HG03064 (cell line): ENCODE results near the gene NET1.
"Not testable (repeated sequence)": the region's sequence is repeated elsewhere in the genome, so short reads cannot be mapped to it uniquely, and the experiment has no call there.

Experiments used
- ATAC-seq: cut with Tn5 transposase; IDR thresholded peaks from one replicate; pipeline ENCODE4 v1.9.1; 2021; ENCODE audit warnings: low read depth; ENCODE audit not compliant: unreplicated experiment

Gene NET1

GRCh38 chr10:5412277-5412941 lies at the start of gene NET1:
Gene NET1 (plus strand): TSS chr10:5412557. CDS start chr10:5412693, 136 bp downstream.
- ATAC-seq = peak; percentile 93

GRCh38 chr10:5362873-5363272 lies 49.5 kb upstream of the NET1 start:
- ATAC-seq = no peak

DNA sequence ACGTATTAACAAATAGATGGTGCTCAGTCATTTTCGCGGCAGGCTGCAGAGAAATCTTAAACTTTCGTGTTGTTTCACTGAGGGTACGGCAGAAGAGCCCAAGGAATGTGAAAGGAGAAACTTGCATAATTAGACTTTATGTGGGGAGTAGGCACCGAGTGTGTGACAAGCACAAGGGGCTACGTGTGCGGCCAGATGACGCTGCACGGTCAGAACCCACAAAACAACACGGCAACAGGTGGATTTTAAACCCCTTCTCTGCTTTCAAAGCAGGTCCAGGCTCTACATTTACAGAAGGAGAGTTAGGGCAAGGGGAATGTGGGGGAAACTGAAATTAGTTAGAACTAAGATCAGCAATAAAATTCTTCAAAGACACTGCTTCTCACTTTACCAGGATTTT lies 48.0 kb upstream of the NET1 start:
- no peak for ATAC-seq

GRCh38 chr10:5364890-5365338 lies 47.4 kb upstream of the NET1 start, which contains the start of gene UCN3:
Gene UCN3 (plus strand): TSS chr10:5364966. CDS start chr10:5373721, 8,755 bp downstream.
- no peak for ATAC-seq

DNA sequence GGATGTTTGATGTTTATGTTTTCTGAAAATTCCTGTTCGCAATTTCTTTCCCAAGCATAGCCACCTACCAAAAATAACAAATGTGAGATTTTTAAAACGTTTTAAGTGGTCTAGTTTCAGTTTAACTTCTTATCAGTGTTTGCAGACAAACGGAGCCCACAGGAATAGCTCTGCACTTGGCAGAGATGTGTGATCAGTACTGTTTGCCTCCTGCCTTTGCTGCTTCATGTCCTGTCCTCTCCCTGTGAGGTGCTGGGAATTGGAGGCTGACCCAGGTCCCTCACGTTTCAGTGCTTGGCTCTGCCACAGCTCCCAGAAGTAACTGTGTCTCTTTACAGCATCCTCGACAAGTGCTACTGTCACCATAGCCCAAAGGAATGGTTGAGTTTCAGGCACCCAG lies 46.4 kb upstream of the NET1 start:
- ATAC-seq = no peak

- no peak for ATAC-seq
Measured at GRCh38 chr10:5369362-5370158, 42.8 kb upstream of the NET1 start.

- ATAC-seq = no peak
Measured at GRCh38 chr10:5370493-5371352, 41.6 kb upstream of the NET1 start.

GRCh38 chr10:5373307-5373706 lies 39.0 kb upstream of the NET1 start:
- ATAC-seq = no peak

- no peak for ATAC-seq
Measured at GRCh38 chr10:5373891-5374611, 38.3 kb upstream of the NET1 start.

DNA sequence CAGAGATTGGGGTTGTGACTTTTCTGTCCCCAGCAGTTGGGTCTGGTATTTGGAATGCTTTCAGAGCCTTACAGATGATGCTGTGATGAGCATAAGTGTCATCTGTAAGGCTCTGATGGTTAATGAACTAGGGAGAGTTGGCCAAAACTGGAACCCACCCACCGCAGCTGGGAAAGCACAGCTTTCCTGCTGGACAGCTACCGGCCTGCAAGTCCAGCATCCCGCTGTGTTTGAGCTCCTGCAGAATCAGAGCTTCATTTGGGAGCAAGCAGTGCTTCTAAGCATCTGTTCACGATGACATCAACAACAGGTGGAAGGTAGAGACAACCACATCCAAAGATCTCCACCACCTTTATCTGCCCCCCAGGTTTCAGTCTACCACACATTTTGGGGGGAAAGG lies 35.9 kb upstream of the NET1 start:
- ATAC-seq = no peak

DNA sequence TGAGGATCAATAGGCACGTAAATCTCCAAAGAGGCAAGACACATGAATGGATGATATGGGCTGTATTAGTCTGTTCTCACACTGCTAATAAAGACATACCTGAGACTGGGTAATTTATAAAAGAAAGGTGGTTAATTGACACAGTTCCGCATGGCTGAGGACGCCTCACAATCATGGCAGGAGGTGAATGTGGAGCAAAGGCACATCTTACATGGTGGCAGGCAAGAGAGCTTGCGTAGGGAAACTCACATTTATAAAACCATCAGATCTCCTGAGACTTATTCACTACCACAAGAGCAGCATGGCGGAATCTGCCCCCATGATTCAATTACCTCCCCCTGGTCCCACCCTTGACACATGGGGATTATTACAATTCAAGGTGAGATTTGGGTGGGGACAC lies 33.2 kb upstream of the NET1 start:
- ATAC-seq = not testable (repeated sequence)

DNA sequence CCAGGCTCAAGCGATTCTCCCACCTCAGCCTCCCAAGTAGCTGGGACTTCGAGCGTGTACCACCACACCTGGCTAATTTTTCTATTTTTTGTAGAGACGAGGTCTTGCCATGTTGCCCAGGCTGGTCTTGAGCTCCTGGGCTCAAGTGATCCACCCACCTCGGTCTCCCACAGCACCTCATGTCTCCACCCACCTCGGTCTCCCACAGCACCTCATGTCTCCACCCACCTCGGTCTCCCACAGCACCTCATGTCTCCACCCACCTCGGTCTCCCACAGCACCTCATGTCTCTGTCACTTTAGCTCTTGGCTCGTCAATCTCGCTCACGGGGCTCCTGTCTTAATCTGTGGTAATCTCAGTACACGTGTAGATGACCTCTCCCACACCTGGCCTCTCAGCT lies 32.0 kb upstream of the NET1 start:
- ATAC-seq = not testable (repeated sequence)

DNA sequence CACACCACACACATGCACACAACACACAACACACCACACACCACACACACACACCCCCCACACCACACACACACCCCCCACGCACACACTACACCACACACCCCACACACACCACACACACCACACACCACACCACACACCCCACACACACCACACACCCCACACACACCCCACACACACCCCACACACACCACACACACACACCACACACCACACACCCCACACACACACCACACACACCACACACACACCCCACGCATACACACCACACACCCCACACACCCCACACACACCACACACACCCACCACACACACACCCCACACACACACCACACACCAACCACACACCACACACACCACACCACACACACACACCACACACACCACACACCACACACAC lies 31.2 kb upstream of the NET1 start:
- ATAC-seq = no peak

DNA sequence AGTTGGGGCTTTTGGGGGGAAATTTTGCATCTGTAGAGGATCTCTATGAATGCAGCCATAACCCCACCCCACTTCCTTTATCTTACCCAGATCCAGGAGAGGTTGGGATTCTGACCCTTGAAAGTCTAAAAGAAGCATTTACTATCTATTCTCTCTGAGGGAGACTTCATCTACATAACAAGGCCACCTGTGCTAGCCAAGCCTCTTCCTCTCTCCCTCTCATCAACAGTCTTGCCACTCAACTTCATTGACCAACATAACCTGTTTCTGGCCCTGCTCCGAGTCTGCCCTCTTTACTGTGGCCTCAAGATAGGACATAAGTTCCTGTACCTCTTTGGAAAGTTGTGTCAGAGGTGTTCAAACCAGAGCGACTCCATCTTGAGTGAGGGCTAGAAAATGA lies 27.1 kb upstream of the NET1 start:
- no peak for ATAC-seq

DNA sequence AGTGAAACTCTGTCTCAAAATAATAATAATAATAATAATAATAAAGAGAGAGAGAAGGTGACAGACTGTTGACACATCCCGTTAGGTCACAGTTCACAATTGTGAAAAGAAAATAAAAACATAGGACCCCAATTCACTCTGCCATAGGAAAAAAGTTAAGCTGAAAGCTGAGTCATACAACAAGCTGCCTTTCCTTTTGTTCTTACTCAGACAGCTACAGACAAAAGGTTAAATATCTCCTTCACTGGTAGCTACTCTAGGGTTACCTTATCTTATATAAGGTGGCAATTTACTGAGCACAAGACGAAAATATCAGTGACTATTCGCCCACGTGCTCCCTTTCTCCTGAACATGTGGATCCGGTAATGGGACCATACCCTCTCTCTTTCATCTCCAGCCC lies 25.2 kb upstream of the NET1 start:
- ATAC-seq = no peak

DNA sequence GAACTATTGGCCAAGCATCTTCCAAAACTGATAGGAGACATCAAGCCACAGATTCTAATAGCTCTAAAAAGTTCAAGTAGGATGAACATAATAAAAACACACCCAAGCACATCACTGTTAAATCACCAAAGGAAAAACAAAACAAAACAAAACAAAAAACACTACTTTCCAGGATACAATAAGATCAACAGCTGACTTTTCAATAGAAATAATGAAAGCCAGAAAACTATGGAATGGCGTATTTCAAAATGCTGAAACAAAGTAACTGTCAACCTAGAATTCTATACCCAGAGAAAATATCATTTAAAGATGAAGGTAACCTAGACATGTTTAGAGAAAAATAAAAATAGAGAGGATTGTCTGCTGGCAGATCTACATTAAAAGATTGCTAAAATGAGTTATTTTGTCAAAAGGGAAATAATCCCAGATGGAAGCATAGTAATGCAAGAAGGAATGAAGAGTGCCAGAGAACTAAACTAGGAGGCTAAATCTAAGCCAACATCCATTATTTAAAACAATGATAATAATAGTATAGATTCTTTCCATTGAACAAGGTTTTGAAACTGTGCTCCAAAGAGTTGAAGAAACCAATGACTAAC lies 21.7 kb upstream of the NET1 start:
- no peak for ATAC-seq

DNA sequence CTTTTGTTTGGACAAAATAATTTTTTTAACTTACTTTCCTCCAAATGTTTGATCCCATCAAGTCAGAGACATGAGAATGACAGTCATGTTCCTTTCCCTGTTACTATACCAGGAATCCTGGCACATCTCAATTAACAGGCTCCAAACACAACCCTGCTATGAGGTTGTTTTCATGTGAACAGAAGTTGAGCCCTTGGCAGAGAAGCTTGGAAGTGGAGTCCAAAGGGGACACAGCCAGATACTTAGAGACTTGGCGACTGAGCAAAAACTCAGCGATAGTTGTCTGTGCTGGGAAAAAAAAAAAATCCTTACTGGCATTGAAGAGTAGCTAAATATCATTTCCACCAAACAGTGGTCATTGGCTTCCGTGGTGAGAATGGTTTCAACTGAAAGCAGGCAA lies 20.6 kb upstream of the NET1 start:
- ATAC-seq = no peak

- ATAC-seq = no peak
Measured at GRCh38 chr10:5393529-5393928, 18.8 kb upstream of the NET1 start.

- no peak for ATAC-seq
Measured at GRCh38 chr10:5395168-5395567, 17.2 kb upstream of the NET1 start.
